ENCODE data around the gene DPP6. TPM values are rescaled to one million over a fixed set of nuclear protein-coding genes. Genes with fewer than 3 reads are reported as not detected.
"Not testable (repeated sequence)": the region's sequence is repeated elsewhere in the genome, so short reads cannot be mapped to it uniquely, and the experiment has no call there.

The DPP6 gene
- total RNA-seq, 1 experiment from 2014 or later: not detected

DNA sequence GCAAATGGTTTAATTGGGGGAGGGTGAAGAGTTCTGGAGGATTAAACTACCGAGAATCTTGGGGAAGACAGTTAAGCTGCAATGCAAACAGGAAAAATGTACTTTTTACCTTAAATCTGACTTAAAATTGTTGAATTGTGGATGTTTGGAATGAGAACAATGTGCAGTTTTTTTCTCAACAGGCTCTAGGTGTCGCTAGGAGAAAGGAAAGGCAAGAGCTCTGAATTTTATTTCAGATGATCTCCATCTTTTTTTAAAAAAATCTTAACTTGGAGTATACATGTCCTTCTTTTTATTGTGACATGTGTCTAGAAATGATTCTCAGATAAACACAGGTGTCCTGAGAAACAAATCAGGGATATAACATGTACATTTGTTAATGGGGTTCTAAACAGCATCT lies 2.5 kb downstream of the DPP6 start:
- not testable (repeated sequence) for H3K27ac ChIP-seq; H3K27me3 ChIP-seq; H3K4me3 ChIP-seq; H3K4me1 ChIP-seq; DNase-seq; H3K36me3 ChIP-seq; H3K9me3 ChIP-seq (replicated peaks)

DNA sequence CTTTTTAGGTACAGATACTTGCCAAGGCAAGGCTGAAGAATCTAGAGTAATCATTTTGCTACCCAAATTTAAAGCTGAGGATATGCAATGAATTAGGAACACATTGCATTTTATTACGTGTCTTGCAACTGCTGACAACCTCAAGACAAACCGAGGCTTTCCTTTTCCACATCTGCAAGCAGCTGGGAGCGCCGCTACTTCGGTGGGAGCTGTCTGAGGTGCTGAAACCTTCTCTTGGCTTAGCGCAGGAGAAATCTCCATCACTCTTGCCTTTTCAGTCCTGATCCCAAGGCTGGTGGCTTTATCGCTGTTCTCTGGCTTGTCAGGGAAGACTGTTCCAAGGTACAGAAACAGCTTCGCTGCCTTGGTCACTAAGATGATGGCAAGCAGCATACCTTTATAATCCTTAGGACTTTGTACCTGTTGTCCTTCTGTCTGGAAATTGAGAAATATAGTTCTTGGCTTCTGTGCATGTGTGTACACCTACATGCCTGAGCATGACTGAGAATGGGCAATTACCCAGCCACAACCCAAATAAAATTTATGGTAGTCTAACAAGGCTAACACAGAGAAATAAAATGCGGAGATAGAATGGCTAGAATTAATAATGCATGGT lies 3.4 kb downstream of the DPP6 start:
- DNase-seq: peak; percentile 48 to 71
- not testable (repeated sequence) for H3K4me1 ChIP-seq; H3K27ac ChIP-seq; H3K36me3 ChIP-seq; H3K4me3 ChIP-seq; H3K27me3 ChIP-seq; H3K9me3 ChIP-seq (replicated peaks)

- not testable (repeated sequence) for DNase-seq; H3K27ac ChIP-seq; H3K9me3 ChIP-seq (replicated peaks)
These were observed 6.6 kb downstream of the DPP6 start for GRCh38 chr7:154058783-154059182.

GRCh38 chr7:154060551-154060950 lies 8.4 kb downstream of the DPP6 start:
- H3K36me3 ChIP-seq; H3K4me3 ChIP-seq; H3K27ac ChIP-seq; H3K4me1 ChIP-seq; H3K9me3 ChIP-seq (replicated peaks); H3K27me3 ChIP-seq; DNase-seq: not testable (repeated sequence)

More at GRCh38 chr7:154058783-154059182, 6.6 kb downstream of the DPP6 start:
- H3K4me1 ChIP-seq, H3K4me3 ChIP-seq, H3K36me3 ChIP-seq, H3K27me3 ChIP-seq: not testable (repeated sequence)

- H3K9me3 ChIP-seq (replicated peaks); H3K27ac ChIP-seq; H3K4me3 ChIP-seq; H3K27me3 ChIP-seq; H3K4me1 ChIP-seq; H3K36me3 ChIP-seq: not testable (repeated sequence)
- peak; percentile 16 to 47 for DNase-seq
These were observed 19.6 kb downstream of the DPP6 start for GRCh38 chr7:154071833-154072232.

DNA sequence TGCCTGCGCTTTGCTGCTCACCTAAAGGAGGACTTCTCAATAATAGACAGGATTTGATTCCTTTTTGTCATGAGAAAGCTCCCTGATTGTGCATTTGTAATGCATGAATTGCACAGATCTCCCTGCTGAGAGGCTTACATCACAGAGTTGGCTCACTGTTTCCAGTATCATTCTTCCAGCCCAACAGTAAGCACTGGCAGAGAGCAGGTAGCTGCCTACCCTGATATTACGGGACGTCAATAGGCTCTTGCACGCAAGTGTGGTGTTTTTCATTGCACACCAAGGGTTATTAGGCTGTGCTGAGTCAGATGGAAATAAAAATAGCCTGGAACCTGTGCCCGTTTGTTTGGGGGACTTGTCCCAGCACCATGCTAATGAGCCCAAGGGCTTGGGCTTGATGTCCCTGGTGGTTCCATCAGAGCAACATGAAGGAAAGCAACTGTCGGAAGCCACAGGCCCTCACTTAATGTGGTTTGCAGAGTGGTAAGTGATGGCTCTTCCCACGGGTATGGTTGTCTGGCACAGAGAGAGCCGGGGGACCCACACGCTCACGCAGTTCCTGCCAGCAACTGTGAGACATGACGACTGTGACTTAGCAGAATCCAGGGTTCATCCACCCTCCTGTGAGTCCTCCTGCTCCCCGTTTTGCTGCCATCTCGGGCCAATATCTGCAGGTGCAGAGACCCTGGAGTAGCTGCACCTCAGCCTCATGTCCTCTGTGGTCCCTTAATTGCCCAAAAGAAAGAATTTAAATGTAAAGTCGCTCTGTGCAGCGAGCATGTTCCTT lies 20.4 kb downstream of the DPP6 start:
- H3K4me1 ChIP-seq; H3K27ac ChIP-seq; H3K9me3 ChIP-seq (replicated peaks); DNase-seq; H3K36me3 ChIP-seq; H3K27me3 ChIP-seq; H3K4me3 ChIP-seq: not testable (repeated sequence)

GRCh38 chr7:154078523-154078922 lies 26.3 kb downstream of the DPP6 start:
- not testable (repeated sequence) for DNase-seq; H3K4me3 ChIP-seq; H3K36me3 ChIP-seq; H3K9me3 ChIP-seq (replicated peaks); H3K4me1 ChIP-seq; H3K27me3 ChIP-seq; H3K27ac ChIP-seq

DNA sequence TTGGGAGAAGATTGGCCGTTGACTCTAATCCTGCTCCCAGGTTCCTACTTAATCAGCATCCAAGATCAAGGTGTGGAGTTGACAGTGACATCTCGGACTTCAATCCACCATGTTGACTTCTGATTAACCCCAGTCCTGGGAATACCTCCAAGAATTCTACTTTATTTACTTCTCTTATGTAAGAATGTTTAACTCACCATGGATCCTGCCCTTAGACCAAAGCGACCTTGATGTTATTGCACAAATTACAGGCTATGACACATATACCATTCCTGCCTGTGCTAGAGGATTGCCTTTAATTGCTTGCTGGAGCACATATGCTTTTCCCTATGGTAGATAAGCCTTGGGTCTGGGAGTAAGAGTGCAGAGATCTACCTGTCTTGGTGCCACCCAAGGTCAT lies 28.1 kb downstream of the DPP6 start:
- not testable (repeated sequence) for H3K4me3 ChIP-seq; H3K9me3 ChIP-seq (replicated peaks); H3K36me3 ChIP-seq; H3K27me3 ChIP-seq; H3K27ac ChIP-seq; H3K4me1 ChIP-seq; DNase-seq

DNA sequence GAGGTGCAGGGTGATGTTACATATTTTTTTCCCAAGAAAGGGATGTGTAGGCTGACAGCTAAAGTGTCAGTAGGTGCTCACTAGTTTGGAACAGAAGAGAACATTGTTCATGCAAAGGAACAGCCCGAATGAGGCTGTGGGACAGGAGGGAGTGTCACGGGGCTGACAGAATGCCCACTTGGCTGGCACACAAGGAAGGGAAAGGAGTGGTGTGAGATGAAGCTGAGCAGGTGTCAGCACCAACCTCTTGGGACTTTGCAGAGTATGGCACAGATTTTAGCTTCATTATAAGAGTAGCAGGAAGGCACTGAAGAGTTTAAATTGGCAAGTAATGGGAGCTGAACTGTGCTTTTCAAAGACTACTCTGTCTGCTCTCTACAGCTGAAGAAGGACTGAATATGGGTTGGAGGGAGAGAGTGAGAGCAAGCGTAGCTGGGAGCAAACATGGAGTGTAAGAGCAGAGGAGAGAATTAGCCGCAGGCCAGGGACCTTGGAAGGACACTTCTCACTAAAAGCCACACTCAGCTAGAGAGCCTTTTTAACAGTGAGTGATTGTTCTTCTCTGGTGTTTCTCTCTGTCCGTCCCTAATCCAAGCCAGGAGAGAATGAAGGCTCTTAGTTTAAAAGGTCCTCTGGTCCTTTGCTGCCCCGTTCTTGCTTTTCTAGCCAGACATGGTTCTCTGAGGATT lies 35.0 kb downstream of the DPP6 start:
- not testable (repeated sequence) for H3K27ac ChIP-seq; H3K4me1 ChIP-seq; H3K4me3 ChIP-seq; H3K9me3 ChIP-seq (replicated peaks); H3K27me3 ChIP-seq; DNase-seq; H3K36me3 ChIP-seq

- H3K4me1 ChIP-seq; H3K36me3 ChIP-seq; H3K9me3 ChIP-seq (replicated peaks); DNase-seq; H3K27me3 ChIP-seq; H3K27ac ChIP-seq; H3K4me3 ChIP-seq: not testable (repeated sequence)
These were observed 39.9 kb downstream of the DPP6 start for GRCh38 chr7:154092093-154092492.

DNA sequence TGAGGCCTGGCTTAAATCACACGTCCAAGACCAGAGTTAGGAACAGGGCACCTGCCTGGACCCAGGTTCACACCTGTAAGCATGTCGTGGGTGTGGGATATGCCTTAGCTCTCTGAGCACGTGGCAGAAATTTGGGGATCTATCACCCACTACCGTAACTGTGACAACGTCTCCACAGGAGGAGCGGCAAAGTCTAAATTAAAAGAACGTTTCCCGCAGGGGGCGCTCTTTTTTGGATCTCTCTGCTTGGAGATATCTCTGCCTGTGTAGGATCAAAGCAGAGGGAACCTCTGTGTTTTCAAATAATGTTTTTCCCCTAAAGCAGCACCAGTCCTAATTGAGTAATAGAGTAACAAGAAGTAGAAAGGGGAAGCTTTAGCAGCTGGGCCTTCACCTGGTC lies 43.0 kb downstream of the DPP6 start:
- not testable (repeated sequence) for H3K4me3 ChIP-seq; H3K27ac ChIP-seq; DNase-seq; H3K4me1 ChIP-seq; H3K27me3 ChIP-seq; H3K36me3 ChIP-seq; H3K9me3 ChIP-seq (replicated peaks)

GRCh38 chr7:154105063-154105462 lies 52.9 kb downstream of the DPP6 start:
- H3K4me1 ChIP-seq; H3K36me3 ChIP-seq; H3K9me3 ChIP-seq (replicated peaks); H3K4me3 ChIP-seq; H3K27ac ChIP-seq; DNase-seq; H3K27me3 ChIP-seq: not testable (repeated sequence)

DNA sequence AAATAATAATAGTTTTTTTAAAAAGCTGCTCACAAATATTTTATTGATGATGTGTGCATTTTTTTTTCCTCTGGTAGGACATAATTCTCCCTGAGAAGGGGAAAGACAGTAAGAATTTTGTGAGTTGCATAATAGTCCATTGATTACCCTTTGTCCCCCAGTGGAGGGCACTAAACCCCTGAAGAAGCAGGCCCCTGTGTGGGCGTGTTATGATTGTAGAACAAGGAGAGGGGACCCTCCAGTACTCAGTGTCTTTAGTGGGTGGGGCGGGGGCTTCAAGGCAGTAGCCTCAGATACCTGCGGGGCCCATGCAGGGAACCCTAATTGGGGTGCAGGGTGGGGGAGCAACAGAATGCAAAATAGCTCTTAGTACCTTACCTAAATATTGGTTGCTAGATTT lies 57.4 kb downstream of the DPP6 start:
- not testable (repeated sequence) for H3K36me3 ChIP-seq; H3K27me3 ChIP-seq; H3K4me1 ChIP-seq; H3K4me3 ChIP-seq; DNase-seq; H3K9me3 ChIP-seq (replicated peaks); H3K27ac ChIP-seq

DNA sequence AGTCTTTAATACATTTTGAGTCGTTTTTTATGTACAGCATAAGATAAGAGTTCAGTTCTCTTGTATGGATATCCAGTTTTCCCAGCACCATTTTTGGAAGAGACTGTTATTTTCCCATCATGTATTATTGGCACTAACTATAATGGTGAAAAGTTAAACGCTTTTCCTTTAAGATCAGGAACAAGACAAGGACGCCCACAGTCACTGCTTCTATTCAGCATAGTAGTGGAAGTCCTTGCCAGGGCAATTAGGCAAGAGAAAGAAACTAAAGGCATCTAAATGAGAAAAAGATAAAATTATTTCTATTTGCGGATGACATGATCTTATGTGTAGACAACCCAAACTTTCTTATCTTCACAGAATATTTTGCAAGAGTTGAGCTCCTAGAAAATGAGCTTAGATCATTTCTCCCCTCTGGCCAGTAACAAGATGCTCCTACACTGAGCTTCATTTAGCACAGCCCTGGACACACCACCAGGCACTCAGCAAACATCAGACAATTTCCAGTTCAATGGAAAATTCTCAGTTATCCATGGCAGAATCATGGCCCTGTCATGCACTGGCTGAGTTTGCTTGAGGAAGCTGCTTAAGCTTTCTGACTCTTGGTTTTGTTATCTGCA lies 61.6 kb downstream of the DPP6 start:
- H3K4me3 ChIP-seq; H3K27me3 ChIP-seq; H3K9me3 ChIP-seq (replicated peaks); H3K27ac ChIP-seq; DNase-seq; H3K36me3 ChIP-seq; H3K4me1 ChIP-seq: not testable (repeated sequence)

Measured in SJCRH30 (cell line).